HUES64 (cell line): Measurements from ENCODE around the gene PHACTR4. TPM values are rescaled to one million over a fixed set of nuclear protein-coding genes. Genes with fewer than 3 reads are reported as not detected.
"Not testable (repeated sequence)": the region's sequence is repeated elsewhere in the genome, so short reads cannot be mapped to it uniquely, and the experiment has no call there.

Experiments used
- H3K27ac ChIP-seq: 2 replicates; pipeline ENCODE4 v1.7.0; 2013; ENCODE audit warnings: low read depth, low read length, inconsistent platforms
- H3K27me3 ChIP-seq: 2 replicates; pipeline ENCODE4 v1.6.1; 2013; ENCODE audit warnings: mild to moderate bottlenecking, low read length; ENCODE audit not compliant: insufficient read depth
- H3K36me3 ChIP-seq: 2 replicates; pipeline ENCODE4 v1.6.1; 2013; ENCODE audit warnings: mild to moderate bottlenecking, low read length; ENCODE audit not compliant: insufficient read depth
- H3K4me1 ChIP-seq: 2 replicates; pipeline ENCODE4 v1.6.1; 2013; ENCODE audit warnings: mild to moderate bottlenecking, low read length, moderate library complexity; ENCODE audit not compliant: insufficient read depth
- H3K4me3 ChIP-seq: 2 replicates; pipeline ENCODE4 v1.5.1; 2013; ENCODE audit warnings: mild to moderate bottlenecking, low read length, moderate library complexity
- H3K9ac ChIP-seq: 2 replicates; pipeline ENCODE4 v1.6.1; 2013; ENCODE audit warnings: mild to moderate bottlenecking, low read depth, low read length
- H3K9me3 ChIP-seq: 2 replicates; pipeline ENCODE4 v1.6.1; 2013; ENCODE audit warnings: low read depth, low read length; ENCODE audit not compliant: insufficient read depth
- WGBS: fragments of 150-250, 120-280 bp; methylation state at CpG from one replicate; pipeline ENCODE4 v1.1.7; 2013; ENCODE audit warnings: missing lambda C conversion rate; 5-methylcytosine and 5-hydroxymethylcytosine counted together
- polyA plus RNA-seq, 2 experiments: library from polyadenylated mRNA; stranded (reverse); fragments of 50-300 nt; gene quantifications; one replicate each; pipeline ENCODE4 v1.2.3, GENCODE V29; 2013

Gene PHACTR4
- 33.2 TPM for polyA plus RNA-seq (2013, experiment 1 of 2)
- polyA plus RNA-seq (2013, experiment 2 of 2): 36.9 TPM

- under 1% methylated on average over 61 of the region's 61 CpGs for WGBS
- peaks cover 13% of the 10 kb centered on the region; the same call in 1 of the 2 replicates for H3K36me3 ChIP-seq
- H3K27ac ChIP-seq: peak within 1 kb of the TSS; percentile 98
- H3K4me1 ChIP-seq: peaks cover 5% of the 10 kb centered on the region; the same call in 1 of the 2 replicates
- peak within 1 kb of the TSS; percentile 95 for H3K4me3 ChIP-seq
- no peaks in the 10 kb centered on the region for H3K27me3 ChIP-seq
- H3K9ac ChIP-seq: peak within 1 kb of the TSS; percentile 96
- no peaks in the 10 kb centered on the region for H3K9me3 ChIP-seq
Observed at GRCh38 chr1:28369371-28370238, at the start of gene PHACTR4. PHACTR4 (plus strand) TSS chr1:28369740; CDS start chr1:28407448, 37,708 bp downstream.

GRCh38 chr1:28322194-28322593, 47.3 kb upstream of the PHACTR4 start:
- H3K4me1 ChIP-seq: no peaks in the 10 kb centered on the region
- H3K9ac ChIP-seq: no peak overlapping the region
- no peaks in the 10 kb centered on the region for H3K9me3 ChIP-seq
- H3K36me3 ChIP-seq: no peaks in the 10 kb centered on the region
- 81% methylated on average over 3 of the region's 3 CpGs for WGBS
- H3K4me3 ChIP-seq: no peak overlapping the region
- H3K27me3 ChIP-seq: no peaks in the 10 kb centered on the region
- no peak overlapping the region for H3K27ac ChIP-seq

GRCh38 chr1:28323720-28324119, 45.8 kb upstream of the PHACTR4 start:
- Histone ChIP-seq H3K9me3 (no peaks in the 10 kb centered on the region), H3K9ac (no peak overlapping the region), H3K27ac (no peak overlapping the region), H3K4me3 (no peak overlapping the region), H3K27me3 (no peaks in the 10 kb centered on the region), H3K36me3 (no peaks in the 10 kb centered on the region), H3K4me1 (no peaks in the 10 kb centered on the region)
- WGBS: 80% methylated on average over 3 of the region's 3 CpGs

GRCh38 chr1:28326515-28326914, 43.0 kb upstream of the PHACTR4 start:
- Histone ChIP-seq H3K36me3 (peaks cover 11% of the 10 kb centered on the region; the same call in 1 of the 2 replicates), H3K27ac (no peak overlapping the region), H3K9ac (no peak overlapping the region), H3K4me1 (no peaks in the 10 kb centered on the region), H3K4me3 (no peak overlapping the region), H3K27me3 (no peaks in the 10 kb centered on the region), H3K9me3 (no peaks in the 10 kb centered on the region)

GRCh38 chr1:28326984-28327383, 42.6 kb upstream of the PHACTR4 start:
- H3K27ac ChIP-seq: no peak overlapping the region
- no peaks in the 10 kb centered on the region for H3K9me3 ChIP-seq
- 89% methylated on average over 3 of the region's 3 CpGs for WGBS
- H3K27me3 ChIP-seq: no peaks in the 10 kb centered on the region
- peaks cover 16% of the 10 kb centered on the region for H3K36me3 ChIP-seq
- no peak overlapping the region for H3K4me3 ChIP-seq
- H3K4me1 ChIP-seq: no peaks in the 10 kb centered on the region
- H3K9ac ChIP-seq: no peak overlapping the region

- 95% methylated on average over 11 of the region's 11 CpGs for WGBS
- not testable (repeated sequence) for H3K9ac ChIP-seq, H3K27me3 ChIP-seq, H3K4me1 ChIP-seq, H3K4me3 ChIP-seq, H3K27ac ChIP-seq, H3K9me3 ChIP-seq
- H3K36me3 ChIP-seq: peaks cover 20% of the 10 kb centered on the region
Observed at GRCh38 chr1:28327431-28327830, 42.1 kb upstream of the PHACTR4 start.

- Histone ChIP-seq H3K9me3 (no peaks in the 10 kb centered on the region), H3K4me1 (no peaks in the 10 kb centered on the region), H3K9ac (peak overlapping the region; percentile 54; the same call in 1 of the 2 replicates), H3K27me3 (no peaks in the 10 kb centered on the region), H3K4me3 (peak overlapping the region; percentile 86), H3K36me3 (peaks cover 28% of the 10 kb centered on the region), H3K27ac (peak overlapping the region; percentile 90; the same call in 1 of the 2 replicates)
- WGBS: 92% methylated on average over 16 of the region's 16 CpGs
Observed at GRCh38 chr1:28328228-28328648, 41.3 kb upstream of the PHACTR4 start.

GRCh38 chr1:28329395-28330153, 40.0 kb upstream of the PHACTR4 start:
- peaks cover 39% of the 10 kb centered on the region for H3K36me3 ChIP-seq
- peak overlapping the region; percentile 90 for H3K27ac ChIP-seq
- H3K9ac ChIP-seq: peak overlapping the region; percentile 88
- no peaks in the 10 kb centered on the region for H3K4me1 ChIP-seq
- no peaks in the 10 kb centered on the region for H3K27me3 ChIP-seq
- peak overlapping the region; percentile 86 for H3K4me3 ChIP-seq
- WGBS: 52% methylated on average over 29 of the region's 29 CpGs
- H3K9me3 ChIP-seq: no peaks in the 10 kb centered on the region

GRCh38 chr1:28338897-28339296, 30.6 kb upstream of the PHACTR4 start:
- H3K9ac ChIP-seq: no peak overlapping the region
- H3K36me3 ChIP-seq: peaks cover 19% of the 10 kb centered on the region
- H3K4me1 ChIP-seq: no peaks in the 10 kb centered on the region
- H3K9me3 ChIP-seq: no peaks in the 10 kb centered on the region
- H3K27me3 ChIP-seq: no peaks in the 10 kb centered on the region
- WGBS: 85% methylated on average over 3 of the region's 3 CpGs
- no peak overlapping the region for H3K27ac ChIP-seq
- no peak overlapping the region for H3K4me3 ChIP-seq

- Histone ChIP-seq H3K9ac (no peak overlapping the region), H3K27ac (no peak overlapping the region), H3K9me3 (no peaks in the 10 kb centered on the region), H3K4me1 (no peaks in the 10 kb centered on the region), H3K27me3 (no peaks in the 10 kb centered on the region), H3K36me3 (peaks cover 12% of the 10 kb centered on the region), H3K4me3 (no peak overlapping the region)
- WGBS: 93% methylated on average over 10 of the region's 10 CpGs
Observed at GRCh38 chr1:28339551-28339950, 30.0 kb upstream of the PHACTR4 start.
